OCI-LY7 (cell line): ENCODE measurements around the gene PODXL2. TPM values are rescaled to one million over a fixed set of nuclear protein-coding genes. Genes with fewer than 3 reads are reported as not detected.

ENCODE experiments used
- BruUV-seq: library from RNA; stranded (reverse); fragments of 400-500 nt; replicated peaks from 2 replicates; lab custom pipeline; 2021; lab: Mats Ljungman, UMichigan
- CTCF ChIA-PET: fragments of 300-600 bp; sonication (Branson Sonifier 250); formaldehyde crosslinking; loops from one replicate; lab custom pipeline; 2022; ENCODE audit warnings: antibody characterized with exemption; ENCODE audit not compliant: unreplicated experiment; lab: Charles Lee
- POLR2A ChIA-PET: fragments of 300-600 bp; sonication (Branson Sonifier 250); formaldehyde crosslinking; loops from one replicate; lab custom pipeline; 2022; ENCODE audit warnings: antibody characterized with exemption; lab: Charles Lee
- DNase-seq: peaks from one replicate; pipeline ENCODE4 v3.0.0-alpha.2; 2015; ENCODE audit warnings: low spot score
- H2AFZ ChIP-seq: fragments of 200-600 bp; sonication (generic), shearing (Covaris generic); 2 replicates; pipeline ENCODE4 v1.6.1; 2014; ENCODE audit warnings: mild to moderate bottlenecking, antibody characterized with exemption, low read length, moderate library complexity
- H3K27ac ChIP-seq: fragments of 200-600 bp; sonication (generic); 2 replicates; pipeline ENCODE4 v1.5.1; 2014; ENCODE audit warnings: mixed run types, low read depth, mild to moderate bottlenecking, moderate library complexity, low read length, inconsistent platforms; ENCODE audit not compliant: poor library complexity, severe bottlenecking
- H3K36me3 ChIP-seq: fragments of 200-600 bp; sonication (generic); 2 replicates; pipeline ENCODE4 v1.6.1; 2014; ENCODE audit warnings: mild to moderate bottlenecking, antibody characterized with exemption, low read length, moderate library complexity, mixed read lengths; ENCODE audit not compliant: insufficient read depth
- H3K4me1 ChIP-seq: fragments of 200-600 bp; sonication (generic); 2 replicates; pipeline ENCODE4 v1.5.1; 2014; ENCODE audit warnings: mild to moderate bottlenecking, low read length; ENCODE audit not compliant: insufficient read depth, poor library complexity, severe bottlenecking
- H3K4me2 ChIP-seq: fragments of 200-600 bp; sonication (generic); 2 replicates; pipeline ENCODE4 v1.6.1; 2014; ENCODE audit warnings: mild to moderate bottlenecking, low read length
- H3K4me3 ChIP-seq: fragments of 200-600 bp; sonication (generic); 2 replicates; pipeline ENCODE4 v1.5.1; 2014; ENCODE audit warnings: mild to moderate bottlenecking, low read depth, low read length; ENCODE audit not compliant: poor library complexity, severe bottlenecking
- H3K79me2 ChIP-seq: fragments of 200-600 bp; sonication (generic); 2 replicates; pipeline ENCODE4 v1.6.1; 2016; ENCODE audit warnings: low read depth, mild to moderate bottlenecking, low read length, moderate library complexity, mixed read lengths; ENCODE audit not compliant: insufficient read depth
- H3K9me2 ChIP-seq: fragments of 200-600 bp; sonication (generic); 2 replicates; pipeline ENCODE4 v1.6.1; 2016; ENCODE audit warnings: mild to moderate bottlenecking, low read length, mixed read lengths; ENCODE audit not compliant: insufficient read depth
- H3K9me3 ChIP-seq: fragments of 200-600 bp; sonication (generic); 2 replicates; pipeline ENCODE4 v1.6.1; 2014; ENCODE audit warnings: mild to moderate bottlenecking, mixed run types, low read length, mixed read lengths
- H4K20me1 ChIP-seq: fragments of 200-600 bp; sonication (generic); 2 replicates; pipeline ENCODE4 v1.6.1; 2014; ENCODE audit warnings: mild to moderate bottlenecking, antibody characterized with exemption, low read length, moderate library complexity, mixed read lengths; ENCODE audit not compliant: insufficient read depth
- CTCF ChIP-seq: fragments of 200-600 bp; sonication (generic); conservative IDR thresholded peaks from 2 replicates; pipeline ENCODE4 v1.5.1; 2014; ENCODE audit warnings: mild to moderate bottlenecking, antibody characterized with exemption, low read length, moderate library complexity, mixed read lengths
- EZH2phosphoT487 ChIP-seq: fragments of 200-600 bp; sonication (generic); IDR thresholded peaks from 2 replicates; pipeline ENCODE4 v1.6.1; 2018; ENCODE audit warnings: low read depth, borderline replicate concordance, mild to moderate bottlenecking, mixed run types, antibody characterized with exemption, low read length, moderate library complexity, mixed read lengths
- intact Hi-C: fragments of 100-400 bp; cut with micrococcal nuclease; formaldehyde crosslinking; loops from one replicate; pipeline ENCODE4 v1.10.0; 2022; ENCODE audit not compliant: unreplicated experiment
- total RNA-seq, 2 experiments: library from RNA; depleted of rRNA in 1 of 2; stranded (reverse); fragments of >200 nt in 1 of 2; shearing (Covaris generic) in 1 of 2; gene quantifications; 2 replicates each; pipeline ENCODE4 v1.2.3, GENCODE V29; 2014 to 2022

Gene PODXL2
- total RNA-seq, 2 experiments from 2014 or later: 16.1 to 29.4 TPM

GRCh38 chr3:127611251-127611650 lies 17.7 kb upstream of the PODXL2 start:
- H2AFZ ChIP-seq: no peak overlapping the region
- peaks cover 97% of the 10 kb centered on the region for H3K36me3 ChIP-seq
- intact Hi-C loops: no loop called here
- no peak for TF ChIP-seq EZH2phosphoT487
- TF ChIP-seq CTCF: no peak
- peaks cover 21% of the 10 kb centered on the region for H4K20me1 ChIP-seq
- BruUV-seq: no TSS peak
- no peaks in the 10 kb centered on the region for H3K9me3 ChIP-seq
- ChIA-PET POLR2A (interaction anchor here (1.2 kb wide), 1 partner anchor 14 kb away, joined by 8 read pairs; the partner anchor contains the start of gene MCM2), CTCF (no interaction called here)
- no peaks in the 10 kb centered on the region for H3K9me2 ChIP-seq
- H3K79me2 ChIP-seq: peaks cover 6% of the 10 kb centered on the region; the same call in 1 of the 2 replicates
- peaks cover 4% of the 10 kb centered on the region for H3K4me1 ChIP-seq
- H3K4me2 ChIP-seq: no peak overlapping the region
- H3K4me3 ChIP-seq: no peak overlapping the region
- H3K27ac ChIP-seq: no peak overlapping the region
- DNase-seq: no peak

- Histone ChIP-seq H4K20me1 (peaks cover 17% of the 10 kb centered on the region), H3K27ac (no peak overlapping the region), H3K79me2 (peaks cover 6% of the 10 kb centered on the region; the same call in 1 of the 2 replicates), H3K4me1 (peaks cover 4% of the 10 kb centered on the region), H3K36me3 (peaks cover 97% of the 10 kb centered on the region), H3K9me2 (no peaks in the 10 kb centered on the region), H3K4me2 (no peak overlapping the region), H3K4me3 (no peak overlapping the region), H2AFZ (no peak overlapping the region), H3K9me3 (no peaks in the 10 kb centered on the region)
- no TSS peak for BruUV-seq
- ChIA-PET POLR2A (no interaction called here), CTCF (no interaction called here)
- TF ChIP-seq EZH2phosphoT487: no peak
- TF ChIP-seq CTCF: no peak
- intact Hi-C loops: no loop called here
- no peak for DNase-seq
Observed at GRCh38 chr3:127612966-127613365, 16.0 kb upstream of the PODXL2 start.

- peaks cover 97% of the 10 kb centered on the region for H3K36me3 ChIP-seq
- POLR2A ChIA-PET: no interaction called here
- intact Hi-C loops: no loop called here
- DNase-seq: no peak
- H3K4me3 ChIP-seq: no peak overlapping the region
- peaks cover 6% of the 10 kb centered on the region; the same call in 1 of the 2 replicates for H3K79me2 ChIP-seq
- H3K9me2 ChIP-seq: no peaks in the 10 kb centered on the region
- peaks cover 4% of the 10 kb centered on the region for H3K4me1 ChIP-seq
- no peak overlapping the region for H3K4me2 ChIP-seq
- TF ChIP-seq EZH2phosphoT487 (no peak), CTCF (no peak)
- CTCF ChIA-PET: no interaction called here
- H2AFZ ChIP-seq: no peak overlapping the region
- H4K20me1 ChIP-seq: peaks cover 16% of the 10 kb centered on the region
- no TSS peak for BruUV-seq
- H3K27ac ChIP-seq: no peak overlapping the region
- no peaks in the 10 kb centered on the region for H3K9me3 ChIP-seq
Observed at GRCh38 chr3:127613406-127613805, 15.6 kb upstream of the PODXL2 start.
